LNCaP clone FGC (cell line): ENCODE data around the gene DIPK1A.

Source experiments
- DNase-seq: peaks from one replicate; pipeline ENCODE4 v3.0.0-alpha.2; 2011; ENCODE audit warnings: low read depth
- H3K4me3 ChIP-seq: 2 replicates; pipeline ENCODE4 v1.5.1; 2011; ENCODE audit warnings: mild to moderate bottlenecking, low read depth, low read length, control low read depth
- CTCF ChIP-seq: IDR thresholded peaks from 2 replicates; pipeline ENCODE4 v1.5.1; 2012; ENCODE audit warnings: mild to moderate bottlenecking; ENCODE audit not compliant: control insufficient read depth, insufficient read depth; ENCODE audit errors: extremely low read depth

The DIPK1A gene

GRCh38 chr1:92859400-92860039 lies 101.7 kb downstream of the DIPK1A start:
- TF ChIP-seq CTCF = no peak
- H3K4me3 ChIP-seq = no peak overlapping the region
- no peak for DNase-seq

GRCh38 chr1:92858564-92859399 lies 102.5 kb downstream of the DIPK1A start:
- TF ChIP-seq CTCF = peak; percentile 97
- H3K4me3 ChIP-seq = no peak overlapping the region
- DNase-seq = peak; percentile 53

GRCh38 chr1:92857817-92858216 lies 103.4 kb downstream of the DIPK1A start:
- TF ChIP-seq CTCF = no peak

GRCh38 chr1:92855236-92855635 lies 106.0 kb downstream of the DIPK1A start:
- no peak for TF ChIP-seq CTCF
- no peak for DNase-seq
- H3K4me3 ChIP-seq = no peak overlapping the region

More at GRCh38 chr1:92857817-92858216, 103.4 kb downstream of the DIPK1A start:
- no peak overlapping the region for H3K4me3 ChIP-seq
- no peak for DNase-seq

GRCh38 chr1:92854101-92854785 lies 107.0 kb downstream of the DIPK1A start:
- no peak for TF ChIP-seq CTCF
- DNase-seq = no peak
- H3K4me3 ChIP-seq = no peak overlapping the region

- no peak for DNase-seq
- no peak overlapping the region for H3K4me3 ChIP-seq
- TF ChIP-seq CTCF = no peak
Observed at GRCh38 chr1:92853299-92853698, 108.0 kb downstream of the DIPK1A start.
